ENCODE measurements around the gene FOXC1. TPM values are rescaled to one million over a fixed set of nuclear protein-coding genes. Genes with fewer than 3 reads are reported as not detected.

Gene FOXC1
- total RNA-seq, 1 donor from 2014 or later = 27.6 TPM

- Histone ChIP-seq H3K36me3 (ENCODE audit: control insufficient read depth, insufficient read depth, low read length) (no peaks in the 10 kb centered on the region), H3K4me3 (ENCODE audit: low read depth, low read length) (no peak overlapping the region), H3K27me3 (ENCODE audit: control insufficient read depth, insufficient read depth, low read length) (no peaks in the 10 kb centered on the region)
- TF ChIP-seq, protein P1, sequence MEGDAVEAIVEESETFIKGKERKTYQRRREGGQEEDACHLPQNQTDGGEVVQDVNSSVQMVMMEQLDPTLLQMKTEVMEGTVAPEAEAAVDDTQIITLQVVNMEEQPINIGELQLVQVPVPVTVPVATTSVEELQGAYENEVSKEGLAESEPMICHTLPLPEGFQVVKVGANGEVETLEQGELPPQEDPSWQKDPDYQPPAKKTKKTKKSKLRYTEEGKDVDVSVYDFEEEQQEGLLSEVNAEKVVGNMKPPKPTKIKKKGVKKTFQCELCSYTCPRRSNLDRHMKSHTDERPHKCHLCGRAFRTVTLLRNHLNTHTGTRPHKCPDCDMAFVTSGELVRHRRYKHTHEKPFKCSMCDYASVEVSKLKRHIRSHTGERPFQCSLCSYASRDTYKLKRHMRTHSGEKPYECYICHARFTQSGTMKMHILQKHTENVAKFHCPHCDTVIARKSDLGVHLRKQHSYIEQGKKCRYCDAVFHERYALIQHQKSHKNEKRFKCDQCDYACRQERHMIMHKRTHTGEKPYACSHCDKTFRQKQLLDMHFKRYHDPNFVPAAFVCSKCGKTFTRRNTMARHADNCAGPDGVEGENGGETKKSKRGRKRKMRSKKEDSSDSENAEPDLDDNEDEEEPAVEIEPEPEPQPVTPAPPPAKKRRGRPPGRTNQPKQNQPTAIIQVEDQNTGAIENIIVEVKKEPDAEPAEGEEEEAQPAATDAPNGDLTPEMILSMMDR (IDR thresholded peaks at IDR 0.05; ENCODE audit: insufficient read depth, low read length, poor library complexity, severe bottlenecking) = no peak
- DNase-seq (ENCODE audit: low read depth) = no peak
Measured at GRCh38 chr6:1651362-1651761, 41.6 kb downstream of the FOXC1 start.

DNA sequence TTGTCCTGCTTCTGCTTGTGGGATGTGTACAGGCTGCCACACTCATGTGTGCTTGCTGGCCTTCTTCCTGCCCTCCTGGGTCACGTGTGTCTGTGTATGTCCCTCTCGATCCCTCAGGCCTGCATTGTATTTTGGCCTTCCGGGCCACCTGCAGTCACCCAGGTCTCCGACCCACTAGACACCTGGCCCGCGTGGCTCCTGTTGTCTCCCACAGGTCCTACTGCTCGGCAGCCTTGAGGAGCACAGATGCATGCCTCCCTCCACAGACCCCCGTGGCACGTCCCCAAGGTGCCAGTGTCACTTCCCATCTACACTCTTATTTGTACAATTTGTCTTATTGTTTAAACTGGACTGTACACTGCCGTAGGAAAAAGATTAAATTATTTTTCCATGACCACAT, 43.1 kb downstream of the FOXC1 start:
- no peaks in the 10 kb centered on the region for H3K36me3 ChIP-seq (ENCODE audit: control insufficient read depth, insufficient read depth, low read length)
- TF ChIP-seq, protein P1 (IDR thresholded peaks at IDR 0.05; ENCODE audit: insufficient read depth, low read length, poor library complexity, severe bottlenecking) = no peak
- DNase-seq (ENCODE audit: low read depth) = no peak

DNA sequence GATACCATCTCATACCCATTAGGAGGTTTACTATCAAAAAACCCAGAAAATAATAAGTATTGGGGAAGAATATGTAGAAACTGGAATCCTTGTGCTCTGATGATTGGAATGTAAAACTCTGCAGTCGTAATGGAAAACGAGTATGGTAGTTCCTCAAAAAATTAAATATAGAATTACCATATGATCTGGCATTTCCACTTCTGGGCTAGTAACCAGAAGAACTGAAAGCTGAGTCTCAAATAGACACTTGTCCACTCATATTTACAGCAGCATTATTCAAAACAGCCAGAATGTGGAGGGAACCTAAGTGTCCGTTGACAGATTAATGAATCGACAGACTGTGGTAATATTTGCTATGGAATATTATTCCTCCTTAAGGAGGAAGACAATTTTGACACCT, 44.3 kb downstream of the FOXC1 start:
- Histone ChIP-seq H3K4me3 (ENCODE audit: low read depth, low read length) (no peak overlapping the region), H3K27me3 (ENCODE audit: control insufficient read depth, insufficient read depth, low read length) (no peaks in the 10 kb centered on the region), H3K36me3 (ENCODE audit: control insufficient read depth, insufficient read depth, low read length) (no peaks in the 10 kb centered on the region)
- TF ChIP-seq, protein P1 (IDR thresholded peaks at IDR 0.05; ENCODE audit: insufficient read depth, low read length, poor library complexity, severe bottlenecking) = no peak
- no peak for DNase-seq (ENCODE audit: low read depth)

More for the DNA sequence above, 43.1 kb downstream of the FOXC1 start:
- H3K4me3 ChIP-seq (ENCODE audit: low read depth, low read length) = no peak overlapping the region
- no peaks in the 10 kb centered on the region for H3K27me3 ChIP-seq (ENCODE audit: control insufficient read depth, insufficient read depth, low read length)

- TF ChIP-seq, protein P1 (IDR thresholded peaks at IDR 0.05; ENCODE audit: insufficient read depth, low read length, poor library complexity, severe bottlenecking) = no peak
- DNase-seq (ENCODE audit: low read depth) = no peak
- H3K4me3 ChIP-seq (ENCODE audit: low read depth, low read length) = no peak overlapping the region
- no peaks in the 10 kb centered on the region for H3K36me3 ChIP-seq (ENCODE audit: control insufficient read depth, insufficient read depth, low read length)
- H3K27me3 ChIP-seq (ENCODE audit: control insufficient read depth, insufficient read depth, low read length) = no peaks in the 10 kb centered on the region
Measured at GRCh38 chr6:1657116-1657770, 47.5 kb downstream of the FOXC1 start.

DNA sequence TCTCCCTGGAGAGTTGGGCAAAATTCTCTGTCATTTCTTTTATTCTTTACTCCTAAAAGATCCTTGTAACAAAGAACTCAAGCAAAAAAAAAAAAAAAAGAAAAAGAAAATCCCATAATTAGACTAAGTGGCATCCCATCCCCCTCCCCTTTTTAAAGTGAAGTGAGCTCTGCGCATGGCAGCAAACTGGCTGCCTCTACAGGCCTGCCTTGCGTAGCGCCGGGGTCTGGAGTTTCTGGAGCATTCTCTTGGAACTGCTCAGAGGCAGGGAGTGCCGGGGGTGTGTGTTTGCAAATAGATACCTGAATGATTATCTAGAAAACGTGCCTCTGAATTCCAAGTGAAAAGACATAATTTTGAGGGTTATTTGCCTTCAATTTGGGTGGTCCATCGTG, 48.1 kb downstream of the FOXC1 start:
- Histone ChIP-seq H3K4me3 (ENCODE audit: low read depth, low read length) (no peak overlapping the region), H3K27me3 (ENCODE audit: control insufficient read depth, insufficient read depth, low read length) (no peaks in the 10 kb centered on the region), H3K36me3 (ENCODE audit: control insufficient read depth, insufficient read depth, low read length) (no peaks in the 10 kb centered on the region)
- TF ChIP-seq, protein P1 (IDR thresholded peaks at IDR 0.05; ENCODE audit: insufficient read depth, low read length, poor library complexity, severe bottlenecking) = no peak
- no peak for DNase-seq (ENCODE audit: low read depth)

Measured in kidney epithelial cell (primary cell).